GF-D8 (cell line): Measurements from ENCODE around the gene CFI.
"Not testable (repeated sequence)": the region's sequence is repeated elsewhere in the genome, so short reads cannot be mapped to it uniquely, and the experiment has no call there.

Experiments
- DNase-seq: peaks from one replicate; lab custom pipeline; 2025; lab: John Stamatoyannopoulos, UW

Gene CFI

GRCh38 chr4:109795059-109795458, 6.7 kb downstream of the CFI start:
- no peak for DNase-seq

- DNase-seq = no peak
These were observed 14.0 kb downstream of the CFI start for GRCh38 chr4:109787807-109788206.

- DNase-seq = no peak
These were observed 15.0 kb downstream of the CFI start for GRCh38 chr4:109786846-109787245.

GRCh38 chr4:109782092-109782491, 19.7 kb downstream of the CFI start:
- DNase-seq = not testable (repeated sequence)

GRCh38 chr4:109764789-109765402, 36.9 kb downstream of the CFI start:
- DNase-seq = no peak

GRCh38 chr4:109764376-109764775, 37.4 kb downstream of the CFI start:
- DNase-seq = no peak

- DNase-seq = no peak
These were observed 41.1 kb downstream of the CFI start for GRCh38 chr4:109760682-109761081.

GRCh38 chr4:109755656-109756055, 46.1 kb downstream of the CFI start:
- DNase-seq = no peak

- no peak for DNase-seq
These were observed 47.5 kb downstream of the CFI start for GRCh38 chr4:109754093-109754857.

- no peak for DNase-seq
These were observed 49.3 kb downstream of the CFI start for GRCh38 chr4:109752525-109752924.

GRCh38 chr4:109751852-109752251, 49.9 kb downstream of the CFI start:
- DNase-seq = no peak

GRCh38 chr4:109750652-109751244, 51.1 kb downstream of the CFI start:
- DNase-seq = no peak

GRCh38 chr4:109749388-109750082, 52.3 kb downstream of the CFI start:
- no peak for DNase-seq

GRCh38 chr4:109748114-109748513, 53.7 kb downstream of the CFI start:
- DNase-seq = no peak

GRCh38 chr4:109746728-109747127, 55.1 kb downstream of the CFI start:
- no peak for DNase-seq

GRCh38 chr4:109745830-109746229, 56.0 kb downstream of the CFI start:
- DNase-seq = no peak

- DNase-seq = no peak
These were observed 62.3 kb downstream of the CFI start for GRCh38 chr4:109739547-109739946.

GRCh38 chr4:109738104-109738872, 63.5 kb downstream of the CFI start:
- no peak for DNase-seq

- no peak for DNase-seq
These were observed 66.0 kb downstream of the CFI start for GRCh38 chr4:109735566-109736365.

GRCh38 chr4:109733728-109734127, 68.1 kb downstream of the CFI start:
- no peak for DNase-seq
